Stimulated activated CD8-positive, alpha-beta memory T cell treated with anti-CD3 and anti-CD28 coated beads, Interleukin-2, amount 100 ng/mL, for 1 hour (primary cell): ENCODE measurements around the gene CKLF.
"Not testable (repeated sequence)": the region's sequence is repeated elsewhere in the genome, so short reads cannot be mapped to it uniquely, and the experiment has no call there.

Source experiments
- DNase-seq, 2 donors: peaks; one replicate each; pipeline ENCODE4 v3.0.0-alpha.2; 2020; ENCODE audit warnings: low read depth in 2 of 2

The CKLF gene

DNA sequence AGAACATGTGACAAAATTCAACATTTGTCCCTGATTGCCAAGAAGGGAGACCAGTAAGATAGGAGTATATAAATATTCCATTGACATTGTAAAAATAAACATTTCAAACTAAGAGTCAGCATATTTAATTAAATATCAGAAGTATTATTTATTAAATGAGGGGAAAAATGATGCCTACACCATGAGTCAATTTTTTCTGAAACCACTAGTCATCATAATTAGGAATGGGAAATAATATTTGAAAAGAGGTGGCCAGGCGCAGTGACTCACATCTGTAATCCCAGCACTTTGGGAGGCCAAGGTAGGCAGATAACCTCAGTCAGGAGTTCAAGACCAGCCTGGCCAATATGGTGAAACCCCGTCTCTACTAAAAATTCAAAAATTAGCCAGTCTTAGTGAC lies 16.0 kb downstream of the CKLF start:
- DNase-seq: no peak

DNA sequence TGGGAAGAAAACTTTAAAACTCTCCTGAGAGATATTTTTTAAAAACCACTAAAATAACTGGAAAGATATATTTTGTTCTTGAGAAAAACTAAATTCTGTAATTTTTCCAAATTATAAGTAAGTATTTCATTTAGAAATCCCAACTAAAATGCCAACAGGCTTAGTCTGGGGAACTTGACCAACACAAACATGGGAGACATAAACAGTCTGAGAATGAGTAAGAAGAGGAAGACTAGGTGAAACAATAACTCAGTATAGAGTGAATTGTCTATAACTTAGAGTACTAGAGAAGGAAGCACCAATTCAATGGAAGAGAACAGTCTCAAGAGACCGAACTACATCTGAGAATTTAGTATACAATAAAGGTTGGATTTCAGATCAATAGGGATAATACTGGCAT lies 16.8 kb downstream of the CKLF start:
- no peak for DNase-seq

DNA sequence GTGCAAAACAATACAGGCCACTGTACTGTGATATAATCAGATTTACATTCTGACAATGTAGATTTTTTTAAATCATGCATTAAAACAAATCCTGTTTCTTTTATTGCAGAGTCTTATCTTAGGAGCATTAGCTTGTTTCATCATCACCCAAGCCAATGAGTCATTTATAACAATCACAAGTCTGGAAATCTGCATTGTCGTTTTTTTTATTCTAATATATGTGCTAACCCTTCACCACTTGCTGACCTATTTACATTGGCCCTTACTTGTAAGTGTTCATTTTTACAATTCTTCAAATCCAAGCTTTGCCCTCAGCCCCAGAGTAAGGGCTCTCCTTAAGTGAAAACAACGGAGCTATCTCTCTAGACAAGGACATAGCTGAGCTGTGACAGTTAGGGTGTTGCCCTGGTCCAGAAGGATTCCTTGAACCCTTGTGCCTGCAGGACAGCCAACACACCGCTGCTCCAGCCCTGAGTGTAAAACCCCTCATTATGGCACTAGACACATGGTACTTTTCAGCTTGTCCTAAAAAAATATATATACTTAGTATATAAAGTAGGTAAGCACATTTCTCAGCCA lies 17.5 kb downstream of the CKLF start:
- DNase-seq: no peak

DNA sequence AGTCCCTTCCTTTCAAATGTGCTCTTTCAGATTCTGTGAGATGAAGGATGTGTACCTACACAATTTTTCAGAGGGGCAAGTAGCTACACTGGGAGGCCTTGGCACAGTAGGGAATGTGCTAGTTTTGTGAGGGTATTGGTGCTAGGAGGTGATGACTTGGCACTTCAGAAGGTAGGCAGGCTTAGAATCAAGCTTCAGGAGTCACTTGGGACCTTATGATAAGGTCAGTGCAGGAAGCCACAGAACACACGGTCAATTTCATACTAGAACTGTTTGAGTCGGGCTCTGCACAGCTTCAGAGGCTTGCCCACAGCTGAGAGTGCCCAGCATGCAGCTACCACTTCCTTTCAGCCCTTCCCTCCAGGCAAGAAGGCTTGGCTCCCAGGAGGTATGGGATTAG lies 20.0 kb downstream of the CKLF start:
- DNase-seq: no peak

DNA sequence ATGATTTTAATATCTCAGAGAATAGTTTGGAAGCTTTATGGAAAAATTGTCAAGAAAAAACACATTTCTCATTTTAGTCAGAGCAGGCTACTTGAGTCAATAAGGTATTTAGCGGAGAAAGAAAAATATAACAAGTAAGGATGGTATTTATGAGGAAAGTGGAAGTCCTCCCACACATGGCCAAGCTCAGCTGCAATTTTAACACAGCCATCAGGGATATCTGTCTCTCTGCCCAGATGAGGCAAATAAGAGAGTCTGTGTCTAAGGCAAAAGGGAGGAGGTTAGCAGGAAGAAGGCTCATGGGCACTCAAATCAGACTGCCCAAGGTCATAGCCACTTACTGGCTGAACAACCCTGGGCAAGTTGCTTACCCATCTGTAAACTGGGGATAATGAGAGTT lies 21.7 kb downstream of the CKLF start:
- DNase-seq: no peak

DNA sequence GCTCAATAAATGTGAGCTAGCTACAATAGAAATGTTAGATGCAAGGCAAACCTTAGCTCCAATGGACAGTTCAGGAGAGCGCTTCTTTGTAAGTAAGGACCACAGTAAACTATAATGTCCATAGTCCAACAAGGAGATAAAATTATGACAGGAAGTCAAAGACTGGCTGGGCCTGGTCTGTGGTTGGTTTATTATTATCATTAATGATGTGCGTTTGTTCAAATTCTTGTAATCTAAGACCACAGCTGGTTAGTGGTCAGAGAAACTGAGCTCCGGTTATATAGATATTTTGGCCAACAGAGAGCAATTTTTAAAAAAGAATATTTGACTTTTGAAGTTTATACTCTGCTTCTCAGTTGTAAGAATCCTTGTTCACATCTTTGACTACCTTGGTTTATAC lies 22.2 kb downstream of the CKLF start:
- DNase-seq: no peak

DNA sequence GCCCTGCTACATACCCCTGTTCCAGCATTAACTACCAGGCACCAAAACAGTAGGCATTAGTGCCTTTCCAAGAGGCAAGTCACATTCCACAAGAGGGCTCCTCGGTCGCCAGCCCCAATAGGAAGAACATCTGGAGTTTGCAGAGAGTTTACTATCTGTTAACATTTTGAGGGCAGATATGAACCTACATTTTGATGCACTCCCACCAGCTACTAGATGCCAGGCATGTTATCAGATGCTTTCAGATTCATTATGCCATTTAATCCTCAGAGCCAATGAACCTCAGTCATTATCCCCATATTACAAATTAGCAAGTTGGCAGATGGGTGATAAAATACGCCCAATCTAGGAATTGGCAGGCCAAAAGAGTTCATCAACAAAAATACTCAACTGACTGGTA lies 22.7 kb downstream of the CKLF start:
- DNase-seq: no peak

DNA sequence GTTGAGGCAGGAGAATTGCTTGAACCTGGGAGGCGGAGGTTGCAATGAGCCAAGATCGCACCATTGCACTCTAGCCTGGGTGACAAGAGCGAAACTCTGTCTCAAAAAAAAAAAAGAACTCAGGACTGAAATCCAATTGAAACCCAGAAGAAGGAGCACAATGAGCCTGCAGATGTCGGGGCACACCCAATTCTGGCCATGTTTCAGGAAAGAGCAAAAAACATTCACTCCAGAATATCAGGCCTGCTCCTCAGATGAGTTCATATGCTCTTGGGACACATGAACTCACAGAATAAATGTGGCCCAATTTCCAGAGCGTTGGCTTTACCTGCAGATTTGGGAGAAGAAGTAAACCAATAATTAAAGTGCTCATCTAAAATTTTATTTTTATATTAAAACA lies 23.9 kb downstream of the CKLF start:
- DNase-seq: no peak

DNA sequence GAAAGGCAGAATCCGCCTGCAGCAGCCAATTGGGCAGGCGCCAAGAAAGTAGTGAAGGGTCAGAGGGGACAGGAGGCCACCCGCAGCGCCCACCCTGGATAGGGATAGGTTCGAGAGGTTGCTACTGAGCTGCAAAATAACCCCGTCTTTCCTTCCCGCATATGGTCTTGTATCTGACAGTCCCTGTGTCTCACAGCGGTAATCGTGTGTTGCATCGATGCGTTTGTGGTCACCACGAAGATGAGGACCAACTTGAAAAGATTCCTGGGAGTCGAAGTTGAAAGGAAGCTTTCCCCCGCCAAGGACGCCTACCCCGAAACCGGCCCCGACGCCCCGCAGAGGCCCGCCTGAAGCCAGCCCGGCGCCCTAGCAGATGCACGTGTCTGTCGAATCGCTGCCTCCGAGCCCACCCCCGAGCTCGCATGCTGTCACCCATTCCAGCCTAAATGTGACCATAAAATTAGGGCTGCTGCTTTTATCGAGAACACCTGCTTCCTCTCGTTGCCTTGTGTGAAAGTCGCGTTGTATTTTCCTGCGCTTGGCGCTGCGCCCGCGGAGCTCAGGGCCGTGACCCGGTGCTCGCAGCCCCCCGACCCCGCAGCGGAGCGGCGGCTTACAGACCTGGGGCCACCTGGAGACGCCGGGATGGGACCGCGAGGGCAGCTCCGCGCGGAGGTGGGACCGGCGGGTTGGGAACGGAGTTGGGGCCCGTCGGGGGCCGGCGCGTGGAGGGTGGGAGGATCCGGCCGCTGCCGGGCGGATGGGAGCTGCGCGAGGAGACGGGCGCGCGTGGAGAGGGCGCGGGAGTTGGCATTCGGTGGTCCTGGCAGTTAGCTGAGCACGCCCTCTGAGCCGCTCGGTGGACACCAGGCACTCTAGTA lies 26.5 kb downstream of the CKLF start, which contains the start of gene CMTM2:
TSS of gene CMTM2 (plus strand) at position 813 of the 881 bp plus-strand sequence. CDS start 145 bp downstream, outside the sequence.
- DNase-seq: no peak

DNA sequence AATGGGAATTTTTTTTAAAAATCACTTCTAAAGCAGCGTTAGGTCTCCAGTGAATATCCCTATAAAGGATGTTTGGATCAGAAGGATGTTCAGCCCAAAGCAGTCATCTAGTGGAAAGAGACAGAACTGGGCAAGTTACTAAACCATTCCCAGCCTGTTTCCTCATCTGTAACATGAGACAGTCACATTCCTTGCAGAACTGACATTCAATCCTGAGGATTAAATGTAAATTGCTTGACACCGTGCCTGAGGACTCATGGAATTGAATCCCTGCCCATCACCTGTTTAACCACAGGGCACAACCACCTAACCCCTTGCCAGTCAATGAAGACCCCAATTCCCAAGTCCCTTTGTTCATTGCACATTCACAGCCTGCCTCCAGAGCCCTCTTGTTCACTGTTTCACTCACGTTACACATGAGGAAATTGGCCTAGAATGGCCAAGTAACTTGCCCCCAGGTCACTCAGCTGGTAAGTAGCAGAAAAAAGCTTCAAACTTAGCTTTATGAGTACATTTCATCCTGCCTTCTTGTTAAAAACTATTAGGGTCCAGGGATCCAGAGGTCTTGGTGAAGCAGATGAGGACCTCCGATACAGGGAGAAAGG lies 28.3 kb downstream of the CKLF start:
- DNase-seq: no peak

DNA sequence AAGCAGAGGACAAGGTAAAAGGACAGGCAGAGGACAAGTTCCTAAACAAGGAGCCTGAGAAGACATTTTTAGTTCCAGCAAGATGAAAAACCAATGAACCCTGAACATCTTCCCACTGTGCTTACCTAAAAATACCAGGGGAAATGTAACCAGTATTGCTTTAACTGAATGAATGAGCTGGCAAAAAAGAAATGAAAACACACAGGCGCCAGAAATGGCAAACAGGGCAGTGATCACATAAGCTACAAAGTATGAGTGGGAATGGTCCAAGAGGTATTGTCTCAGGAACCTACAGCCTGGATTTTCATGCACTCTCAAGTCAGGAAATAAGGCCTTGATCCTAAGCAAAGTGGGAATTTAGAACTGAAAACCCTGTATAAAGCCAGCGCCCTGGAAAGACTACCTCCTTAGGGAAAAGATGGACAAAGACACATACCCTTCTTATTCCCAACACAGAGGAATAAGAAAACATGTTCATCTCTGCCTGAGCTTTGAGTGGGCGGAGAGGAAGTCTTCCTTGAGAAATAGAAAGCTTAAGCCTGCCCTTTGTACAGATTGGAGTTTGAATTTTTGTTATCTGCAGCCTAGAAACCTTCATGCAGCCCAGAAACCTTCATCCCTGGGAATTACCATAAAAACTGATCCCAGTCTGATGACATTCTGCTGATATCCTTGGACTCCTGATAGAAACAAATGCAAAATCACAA lies 29.0 kb downstream of the CKLF start:
- DNase-seq: no peak

DNA sequence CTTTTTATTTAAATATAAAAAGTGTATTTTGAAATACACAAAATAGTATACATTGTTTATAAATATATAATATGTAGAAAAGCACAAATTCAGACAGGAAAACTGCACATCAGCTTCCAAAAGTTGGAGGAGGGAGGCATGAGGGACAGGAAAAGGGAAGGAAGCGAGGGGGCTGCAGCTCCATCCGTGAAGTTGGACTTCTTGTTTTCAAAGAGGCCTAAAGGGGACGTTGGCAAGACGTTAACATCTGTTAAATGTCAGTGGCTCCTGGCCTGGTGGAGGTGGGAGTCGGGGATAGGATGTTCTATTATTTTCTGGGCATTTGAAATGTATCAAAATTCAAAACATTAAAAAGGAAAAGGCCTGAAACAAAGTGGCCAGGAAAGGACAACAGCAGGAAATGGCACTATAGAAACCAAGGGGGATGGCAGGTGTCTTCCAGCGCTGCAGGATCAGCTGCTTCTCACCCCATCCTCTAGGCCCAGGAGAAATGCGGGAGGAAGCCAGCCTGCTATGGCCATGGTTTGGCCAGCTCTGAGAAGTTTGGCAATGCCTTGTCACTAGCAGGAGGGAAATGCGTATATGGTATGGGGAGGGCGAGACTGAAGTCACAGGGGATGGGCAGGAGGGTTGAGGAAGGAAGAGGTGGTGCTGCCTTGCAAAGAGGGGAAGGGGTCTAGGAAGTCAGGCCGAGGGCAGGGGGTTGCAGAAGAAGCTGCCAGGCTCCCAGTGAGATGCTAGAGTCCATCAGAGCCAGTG lies 33.3 kb downstream of the CKLF start:
- DNase-seq: no peak

DNA sequence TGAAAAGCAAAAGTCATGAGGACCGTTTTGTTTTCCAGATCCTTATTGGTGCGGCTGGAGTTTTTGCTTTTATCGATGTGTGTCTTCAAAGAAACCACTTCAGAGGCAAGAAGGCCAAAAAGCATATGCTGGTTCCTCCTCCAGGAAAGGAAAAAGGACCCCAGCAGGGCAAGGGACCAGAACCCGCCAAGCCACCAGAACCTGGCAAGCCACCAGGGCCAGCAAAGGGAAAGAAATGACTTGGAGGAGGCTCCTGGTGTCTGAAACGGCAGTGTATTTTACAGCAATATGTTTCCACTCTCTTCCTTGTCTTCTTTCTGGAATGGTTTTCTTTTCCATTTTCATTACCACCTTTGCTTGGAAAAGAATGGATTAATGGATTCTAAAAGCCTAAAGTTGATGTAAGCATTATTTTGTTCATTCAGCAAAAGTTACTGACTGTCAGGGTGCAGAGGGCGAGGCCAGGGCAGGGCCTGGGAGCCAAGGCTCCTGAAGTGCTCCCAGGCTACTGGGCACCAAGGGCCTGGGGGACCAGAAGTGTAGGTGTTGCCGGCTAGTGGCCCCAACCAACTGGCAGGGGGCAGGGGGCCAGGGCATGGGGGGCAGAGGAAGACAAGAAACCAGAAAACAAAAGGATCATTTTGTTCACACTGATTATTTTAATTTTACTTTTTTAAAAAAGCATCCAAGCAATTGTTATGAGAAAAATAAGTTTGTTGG lies 35.7 kb downstream of the CKLF start:
- no peak for DNase-seq

DNA sequence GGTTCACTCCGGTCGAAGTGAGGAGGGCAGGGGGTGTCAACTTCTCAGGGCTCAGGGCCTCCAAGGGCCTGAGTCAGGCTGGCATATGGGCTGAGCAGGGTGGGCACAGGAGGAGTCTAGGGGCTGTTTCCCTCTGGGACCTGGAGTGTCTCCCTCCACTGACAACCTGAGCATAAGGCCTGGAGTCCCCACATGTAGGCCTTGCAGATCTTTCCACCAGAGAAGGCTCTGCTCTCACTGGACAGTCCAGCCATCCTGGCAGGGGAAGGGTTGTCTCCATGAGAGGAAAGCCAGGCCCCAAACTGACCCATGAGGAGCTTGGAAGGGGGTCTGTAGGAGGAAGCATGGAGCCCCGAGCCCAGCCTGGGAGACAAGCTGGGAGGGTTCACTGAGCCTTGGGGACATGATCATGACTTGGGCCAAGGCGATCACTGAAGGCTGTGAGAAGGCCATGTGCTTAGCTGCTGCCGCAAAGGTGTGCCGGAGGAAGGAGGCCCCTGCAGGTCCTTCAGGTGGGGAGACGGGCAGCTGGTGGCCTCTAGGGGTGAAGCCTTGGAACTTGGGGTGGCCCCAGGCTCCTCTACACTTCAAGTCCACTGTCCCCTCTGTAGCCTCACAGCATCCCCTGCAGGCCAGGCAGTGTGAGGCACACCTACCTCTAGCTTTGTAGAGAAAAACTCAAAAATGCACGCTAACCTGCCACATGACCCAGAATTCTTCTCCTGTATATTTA lies 36.8 kb downstream of the CKLF start:
- DNase-seq: peak in 1 of 2 donors; percentile 42

DNA sequence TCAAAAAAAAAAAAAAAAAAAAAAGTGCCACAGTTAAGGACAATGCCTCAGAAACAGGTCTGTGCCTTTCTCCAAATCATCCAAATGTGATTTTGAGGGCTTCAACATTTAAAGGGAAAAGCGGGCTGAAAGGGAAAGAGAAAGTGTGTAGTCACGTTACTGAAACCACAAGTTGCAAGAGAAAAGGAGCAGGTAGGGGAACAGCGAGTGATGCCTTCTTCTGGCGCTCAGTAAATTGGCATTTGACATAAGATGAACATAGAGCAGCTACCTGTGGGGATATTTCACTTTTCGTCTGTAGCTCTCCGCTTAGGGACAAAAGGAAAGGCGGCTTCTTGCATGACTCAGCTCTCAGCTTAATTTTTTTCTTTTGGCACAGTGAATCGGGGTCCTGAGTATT lies 37.9 kb downstream of the CKLF start:
- no peak for DNase-seq

DNA sequence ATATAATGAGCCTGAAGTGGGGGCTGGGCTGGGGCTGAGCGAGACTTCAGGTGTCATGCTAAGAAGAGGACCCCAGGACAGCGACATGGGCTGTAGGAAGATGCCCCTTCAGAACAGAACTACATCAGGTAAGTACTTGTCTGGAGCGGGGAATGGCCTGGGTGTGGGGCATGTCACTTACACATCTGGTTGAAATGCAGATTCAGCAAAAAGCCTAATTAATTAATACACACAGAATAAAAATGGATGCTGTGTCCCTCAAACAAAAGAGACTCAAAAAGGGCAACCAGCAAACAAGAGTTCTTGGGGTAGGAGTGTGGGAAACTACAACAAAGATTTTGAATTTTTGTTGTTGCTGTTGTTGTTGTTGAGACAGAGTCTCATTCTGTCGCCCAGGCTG lies 38.6 kb downstream of the CKLF start:
- no peak for DNase-seq

DNA sequence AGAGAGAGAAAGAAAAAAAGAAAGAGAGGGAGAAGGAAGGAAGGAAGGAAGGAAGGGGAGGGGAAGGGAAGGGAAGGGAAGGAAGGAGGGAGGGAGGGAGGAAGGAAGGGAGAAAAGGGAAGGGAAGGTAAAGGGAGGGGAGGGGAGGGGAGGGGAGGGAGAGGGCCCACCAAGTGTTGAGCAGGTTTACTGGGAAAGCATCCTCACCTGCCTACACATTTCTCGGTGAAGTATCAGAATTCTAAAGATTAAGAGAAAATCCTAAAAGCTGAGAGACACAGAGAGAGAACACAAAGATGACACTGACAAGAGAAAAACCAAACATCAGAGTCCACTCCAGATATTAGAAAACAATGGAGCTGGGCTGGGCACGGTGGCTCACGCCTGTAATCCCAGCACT lies 39.9 kb downstream of the CKLF start:
- no peak for DNase-seq

DNA sequence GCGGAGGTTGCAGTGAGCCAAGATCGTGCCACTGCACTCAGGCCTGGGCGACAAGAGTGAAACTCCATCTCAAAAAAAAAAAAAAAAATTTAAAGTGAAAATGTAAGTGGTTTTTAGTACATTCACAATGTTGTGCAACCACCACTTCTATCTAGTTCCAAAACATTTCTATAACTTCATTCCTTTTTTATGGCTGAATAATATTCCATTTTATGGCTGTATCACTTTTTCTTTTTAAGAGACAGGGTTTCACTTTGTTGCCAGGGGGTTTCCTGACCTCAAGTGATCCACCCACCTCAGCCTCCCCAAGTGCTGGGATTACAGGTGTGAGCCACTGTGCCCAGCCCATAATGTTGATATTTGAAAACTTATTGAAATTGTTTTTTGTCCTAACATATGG lies 40.4 kb downstream of the CKLF start:
- DNase-seq: no peak

DNA sequence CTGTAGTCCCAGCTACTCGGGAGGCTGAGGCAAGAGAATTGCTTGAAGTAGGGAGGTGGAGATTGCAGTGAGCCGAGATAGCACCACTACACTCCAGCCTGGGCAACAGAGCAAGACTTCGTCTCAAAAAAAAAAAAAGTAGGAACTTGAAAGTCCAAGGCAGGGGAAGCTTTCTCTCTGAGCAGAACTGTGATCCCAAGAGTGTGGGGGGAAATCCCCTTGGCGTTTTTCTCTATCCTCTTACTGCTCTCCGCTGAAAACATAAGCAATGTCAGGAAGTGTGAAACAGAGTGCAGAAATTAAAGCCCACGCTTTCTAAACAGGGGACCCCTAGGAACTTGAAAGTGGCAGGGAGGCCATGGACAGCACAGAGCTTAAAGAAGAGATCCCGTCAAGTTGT lies 42.4 kb downstream of the CKLF start:
- DNase-seq: no peak

DNA sequence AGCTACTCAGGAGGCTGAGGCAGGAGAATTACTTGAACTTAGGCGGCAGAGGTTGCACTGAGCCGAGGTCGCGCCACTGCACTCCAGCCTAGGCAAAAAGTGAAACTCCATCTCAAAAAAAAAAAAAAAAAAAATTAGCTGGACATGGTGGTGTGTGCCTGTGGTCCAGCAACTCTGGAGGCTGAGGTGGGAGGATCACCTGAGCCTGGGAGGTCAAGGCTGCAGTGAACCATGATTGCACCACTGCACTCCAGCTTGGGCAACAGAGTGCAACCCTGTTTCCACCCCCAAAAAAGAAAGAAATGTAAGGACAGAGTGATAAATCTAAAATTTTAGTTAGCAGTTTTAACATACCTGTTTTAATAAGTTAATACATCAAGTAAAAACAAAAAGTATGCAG lies 44.2 kb downstream of the CKLF start:
- DNase-seq: not testable (repeated sequence)
